Activated CD8-positive, alpha-beta memory T cell treated with anti-CD3 and anti-CD28 coated beads, Interleukin-2, amount 10 ng/mL, durations not matched to agents 7 days and 5 days (primary cell): Measurements from ENCODE around the gene PPIP5K2. TPM values are rescaled to one million over a fixed set of nuclear protein-coding genes. Genes with fewer than 3 reads are reported as not detected.

Source experiments
- ATAC-seq: fragments of 150-1000 bp; cut with Tn5 transposase; one replicate; pipeline ENCODE4 v1.10.0; 2021; ENCODE audit warnings: moderate library complexity
- CTCF ChIA-PET: fragments of 350-600 bp; sonication (Branson Sonifier 250); formaldehyde crosslinking; loops from one replicate; lab custom pipeline; 2021; ENCODE audit warnings: antibody characterized with exemption; lab: Charles Lee
- DNase-seq: peaks from one replicate; pipeline ENCODE4 v3.0.0-alpha.2; 2020
- H3K27ac Mint-ChIP-seq: one replicate; pipeline ENCODE4 v1.8.0; 2021; ENCODE audit warnings: mild to moderate bottlenecking, mixed read lengths
- H3K27me3 Mint-ChIP-seq: one replicate; pipeline ENCODE4 v1.8.0; 2021; ENCODE audit warnings: mixed read lengths
- H3K36me3 Mint-ChIP-seq: one replicate; pipeline ENCODE4 v1.8.0; 2021; ENCODE audit warnings: mild to moderate bottlenecking, mixed read lengths
- H3K4me1 Mint-ChIP-seq: one replicate; pipeline ENCODE4 v1.8.0; 2021; ENCODE audit warnings: mixed read lengths
- H3K4me3 Mint-ChIP-seq: one replicate; pipeline ENCODE4 v1.8.0; 2021; ENCODE audit warnings: mild to moderate bottlenecking, moderate library complexity, mixed read lengths
- H3K9me3 Mint-ChIP-seq: one replicate; pipeline ENCODE4 v1.8.0; 2022; ENCODE audit warnings: low read depth, mixed read lengths
- total RNA-seq, 2 experiments: library from RNA; stranded (reverse); gene quantifications; one replicate each; pipeline ENCODE4 v1.2.3, GENCODE V29; 2021

The PPIP5K2 gene
- total RNA-seq, 2 experiments from 2014 or later = 61.4 to 62.6 TPM

- Mint-ChIP-seq H3K4me1 (peaks cover 11% of the 10 kb centered on the region), H3K27me3 (peaks cover 68% of the 10 kb centered on the region), H3K9me3 (peaks cover 2% of the 10 kb centered on the region), H3K36me3 (no peaks in the 10 kb centered on the region), H3K4me3 (no peak overlapping the region), H3K27ac (no peak overlapping the region)
- DNase-seq (no peak), ATAC-seq (no peak)
- CTCF ChIA-PET = no interaction called here
Observed at GRCh38 chr5:103244398-103244797, 124.3 kb downstream of the PPIP5K2 start.

- CTCF ChIA-PET = no interaction called here
- Mint-ChIP-seq H3K27ac (no peak overlapping the region), H3K4me1 (peaks cover 11% of the 10 kb centered on the region), H3K4me3 (no peak overlapping the region), H3K9me3 (no peaks in the 10 kb centered on the region), H3K36me3 (no peaks in the 10 kb centered on the region), H3K27me3 (peaks cover 68% of the 10 kb centered on the region)
- no peak for DNase-seq
- ATAC-seq = no peak
Observed at GRCh38 chr5:103245761-103246160, 125.7 kb downstream of the PPIP5K2 start.

- no peak overlapping the region for H3K4me3 Mint-ChIP-seq
- CTCF ChIA-PET = no interaction called here
- H3K4me1 Mint-ChIP-seq = peaks cover 11% of the 10 kb centered on the region
- no peak overlapping the region for H3K27ac Mint-ChIP-seq
- H3K36me3 Mint-ChIP-seq = no peaks in the 10 kb centered on the region
- ATAC-seq (no peak), DNase-seq (no peak)
- peaks cover 74% of the 10 kb centered on the region for H3K27me3 Mint-ChIP-seq
- no peaks in the 10 kb centered on the region for H3K9me3 Mint-ChIP-seq
Observed at GRCh38 chr5:103247118-103247517, 127.0 kb downstream of the PPIP5K2 start.

DNA sequence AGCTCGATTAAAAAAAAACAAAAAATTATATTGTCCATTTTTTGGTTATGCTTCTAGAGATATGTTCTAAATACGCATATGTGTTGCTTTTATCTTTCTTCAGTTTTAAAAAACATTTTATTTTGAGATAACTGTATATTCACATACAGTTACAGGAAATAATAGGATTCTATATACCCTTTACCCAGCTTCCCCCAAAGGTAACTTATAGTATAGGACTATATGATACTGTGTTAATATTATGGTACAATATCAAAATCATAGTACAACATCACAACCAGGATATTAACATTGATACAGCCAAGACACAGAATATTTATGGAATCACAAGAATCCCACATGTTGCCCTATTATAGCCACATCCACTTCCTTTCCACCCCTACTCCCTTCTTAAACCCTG is 129.0 kb downstream of the PPIP5K2 start:
- peaks cover 74% of the 10 kb centered on the region for H3K27me3 Mint-ChIP-seq
- no peak for ATAC-seq
- CTCF ChIA-PET = no interaction called here
- H3K36me3 Mint-ChIP-seq = no peaks in the 10 kb centered on the region
- no peak for DNase-seq
- no peaks in the 10 kb centered on the region for H3K9me3 Mint-ChIP-seq
- no peak overlapping the region for H3K27ac Mint-ChIP-seq
- peaks cover 11% of the 10 kb centered on the region for H3K4me1 Mint-ChIP-seq
- H3K4me3 Mint-ChIP-seq = no peak overlapping the region

DNA sequence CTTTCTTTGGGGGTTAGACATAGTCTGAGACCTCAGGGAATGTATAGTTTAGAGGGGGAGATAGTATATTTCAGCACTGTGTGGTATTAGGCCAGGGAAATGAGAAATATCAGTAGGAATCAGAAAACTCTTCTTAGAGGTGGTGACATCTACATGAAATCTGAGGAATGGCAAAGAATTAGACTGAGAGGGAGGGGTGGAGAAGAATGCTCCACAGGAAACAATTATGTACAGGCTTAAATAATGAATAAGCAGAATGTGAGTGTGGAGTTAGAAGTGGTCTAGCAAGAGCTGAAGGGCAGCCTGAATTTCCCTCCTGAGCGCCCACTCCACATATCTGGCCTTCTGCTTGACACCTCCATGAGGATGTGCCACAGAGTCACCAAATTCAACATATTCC is 134.8 kb downstream of the PPIP5K2 start:
- CTCF ChIA-PET = no interaction called here
- H3K27ac Mint-ChIP-seq = no peak overlapping the region

DNA sequence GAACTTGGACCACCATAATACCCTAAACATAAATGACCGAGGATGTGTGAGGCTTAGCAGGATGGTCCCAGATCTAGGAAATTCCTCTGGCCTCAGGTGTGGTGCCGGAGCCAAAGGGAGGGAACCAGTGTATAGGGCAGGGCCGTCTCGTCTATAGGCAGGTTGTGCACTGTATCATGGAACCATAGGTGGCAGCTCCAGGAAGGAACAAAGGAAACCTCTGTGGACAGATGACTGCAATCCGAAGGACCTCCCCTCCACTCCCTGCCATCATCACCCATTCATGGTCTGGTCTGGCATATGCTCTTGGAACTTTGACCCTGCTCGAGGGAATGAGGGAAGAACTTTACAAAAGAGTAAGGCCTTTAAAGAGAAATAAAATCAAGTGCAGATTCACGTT is 135.6 kb downstream of the PPIP5K2 start:
- CTCF ChIA-PET = interaction anchor here (2.4 kb wide), 1 partner anchor 219 kb away, joined by 7 read pairs; no protein-coding TSS in a partner anchor
- DNase-seq = no peak
- Mint-ChIP-seq H3K27ac (no peak overlapping the region), H3K27me3 (peaks cover 30% of the 10 kb centered on the region), H3K4me3 (no peak overlapping the region), H3K9me3 (no peaks in the 10 kb centered on the region), H3K4me1 (peaks cover 11% of the 10 kb centered on the region), H3K36me3 (no peaks in the 10 kb centered on the region)
- no peak for ATAC-seq

More for the DNA sequence above, 134.8 kb downstream of the PPIP5K2 start:
- no peak overlapping the region for H3K4me3 Mint-ChIP-seq
- no peaks in the 10 kb centered on the region for H3K9me3 Mint-ChIP-seq
- peaks cover 31% of the 10 kb centered on the region for H3K27me3 Mint-ChIP-seq
- peaks cover 6% of the 10 kb centered on the region for H3K4me1 Mint-ChIP-seq
- DNase-seq (no peak), ATAC-seq (no peak)
- no peaks in the 10 kb centered on the region for H3K36me3 Mint-ChIP-seq

DNA sequence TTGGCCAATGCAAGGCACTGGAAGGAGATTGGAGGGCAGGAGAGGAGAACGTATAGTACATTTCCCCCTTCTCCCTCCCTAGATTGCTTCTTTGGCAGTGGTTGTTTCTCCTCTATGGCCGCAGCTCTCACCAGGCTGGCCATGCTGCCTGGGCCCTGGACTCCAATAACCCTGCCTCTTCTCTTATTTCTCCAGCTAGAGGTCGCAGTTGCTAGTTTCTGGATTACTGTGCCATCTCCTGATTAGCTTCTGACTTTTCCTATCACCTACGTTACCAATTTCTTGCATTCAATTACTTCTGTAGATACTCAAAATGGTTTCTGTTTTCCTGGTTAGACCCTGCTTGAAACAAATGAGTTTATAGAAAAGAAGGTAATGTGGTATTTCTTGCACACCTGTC is 136.1 kb downstream of the PPIP5K2 start:
- H3K27ac Mint-ChIP-seq = no peak overlapping the region
- no peaks in the 10 kb centered on the region for H3K36me3 Mint-ChIP-seq
- peaks cover 16% of the 10 kb centered on the region for H3K4me1 Mint-ChIP-seq
- no peak for DNase-seq
- no peaks in the 10 kb centered on the region for H3K9me3 Mint-ChIP-seq
- H3K27me3 Mint-ChIP-seq = peaks cover 30% of the 10 kb centered on the region
- H3K4me3 Mint-ChIP-seq = no peak overlapping the region
- CTCF ChIA-PET = interaction anchor here (1.4 to 2.4 kb wide), 3 partner anchors 23 to 219 kb away, joined by 3 to 7 read pairs (median 7); no protein-coding TSS in a partner anchor
- no peak for ATAC-seq

DNA sequence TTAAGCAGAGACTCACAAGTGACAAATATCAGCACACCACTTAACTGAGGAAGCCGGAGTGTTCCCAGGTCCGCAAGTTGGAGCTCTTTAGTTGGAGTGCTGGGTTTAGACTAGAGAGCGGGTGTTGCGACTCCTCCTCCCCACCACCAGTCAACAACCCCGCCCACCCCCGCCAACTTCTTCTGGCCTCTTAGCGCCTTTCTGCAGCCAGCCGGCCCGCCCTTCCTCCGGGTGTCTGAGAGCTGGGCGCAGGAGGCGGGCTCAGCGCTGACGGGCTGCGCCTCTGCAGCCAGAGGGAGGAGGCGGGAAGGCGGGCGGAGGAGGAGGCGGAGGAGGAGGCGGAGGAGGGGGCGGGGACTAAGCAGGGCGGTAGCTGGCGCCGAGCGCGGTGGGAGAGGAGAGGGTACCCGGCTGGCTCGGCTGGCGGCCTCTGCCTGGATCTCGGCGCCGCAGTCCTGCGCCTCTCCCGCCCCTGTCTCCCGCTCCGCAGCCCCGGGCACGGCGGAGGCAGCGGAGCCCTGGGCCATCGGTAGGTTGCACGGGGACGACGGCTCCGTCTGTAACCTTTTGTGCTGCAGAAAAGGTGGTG is 138.4 kb downstream of the PPIP5K2 start, which contains the start of gene MACIR:
MACIR (plus strand) TSS at position 396 of the 589 bp plus-strand sequence. CDS start 17,157 bp downstream, outside the sequence.
- Mint-ChIP-seq H3K36me3 (no peaks in the 10 kb centered on the region), H3K9me3 (no peaks in the 10 kb centered on the region), H3K27me3 (peaks cover 14% of the 10 kb centered on the region), H3K4me3 (peak within 1 kb of the TSS; percentile 82), H3K4me1 (peaks cover 26% of the 10 kb centered on the region), H3K27ac (peak within 1 kb of the TSS; percentile 78)
- ATAC-seq (peak; percentile 96), DNase-seq (peak; percentile 98)
- CTCF ChIA-PET = interaction anchor here (0.8 to 2.1 kb wide), 13 partner anchors 10 to 217 kb away, joined by 3 to 7 read pairs (median 4); no protein-coding TSS in a partner anchor

DNA sequence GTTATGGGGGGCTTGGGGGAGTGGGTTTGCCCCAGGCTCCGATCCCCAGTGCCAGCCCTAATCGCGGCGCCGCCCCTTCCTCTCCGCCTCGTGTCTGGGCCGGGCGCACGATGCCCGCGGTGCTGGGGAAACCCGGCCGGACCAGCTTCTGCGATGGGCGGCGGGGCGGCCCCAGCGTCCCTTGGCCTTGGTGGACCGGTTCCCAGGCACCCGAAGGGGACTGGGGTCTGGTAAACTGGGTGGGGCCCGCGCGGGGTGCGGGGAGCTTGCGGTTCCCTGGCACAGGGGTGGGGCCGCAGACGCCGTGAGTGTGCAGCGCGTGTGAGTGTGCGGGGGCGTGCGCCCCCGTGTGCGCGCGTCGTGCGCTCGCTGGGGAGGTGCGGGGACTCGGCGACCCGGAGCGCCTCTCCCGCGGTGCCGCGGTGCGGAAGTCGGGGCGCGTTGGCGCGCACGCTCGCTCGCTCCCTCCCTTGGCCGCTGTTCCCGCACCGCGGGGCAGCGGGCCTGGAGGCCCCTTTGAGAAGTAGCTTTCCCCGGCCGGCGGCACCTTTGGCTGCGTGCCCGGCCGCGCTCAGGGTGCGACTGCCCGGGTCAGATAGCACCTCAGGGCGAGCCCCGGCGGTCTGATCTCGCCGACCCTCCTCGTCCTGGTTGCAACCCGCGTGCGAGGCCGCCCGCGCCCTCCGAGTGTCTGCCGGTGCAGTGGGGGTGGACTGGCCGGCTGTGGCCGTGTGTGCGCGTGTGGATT is 139.0 kb downstream of the PPIP5K2 start:
- CTCF ChIA-PET = interaction anchor here (0.7 to 2.1 kb wide), 14 partner anchors 10 to 322 kb away, joined by 3 to 7 read pairs (median 4); no protein-coding TSS in a partner anchor
- peak overlapping the region; percentile 66 for H3K27ac Mint-ChIP-seq
- peak overlapping the region; percentile 82 for H3K4me3 Mint-ChIP-seq
- DNase-seq (peak; percentile 71), ATAC-seq (peak; percentile 60)
- H3K27me3 Mint-ChIP-seq = peaks cover 10% of the 10 kb centered on the region
- no peaks in the 10 kb centered on the region for H3K9me3 Mint-ChIP-seq
- H3K36me3 Mint-ChIP-seq = no peaks in the 10 kb centered on the region
- H3K4me1 Mint-ChIP-seq = peaks cover 26% of the 10 kb centered on the region

GRCh38 chr5:103259705-103260355 is 139.7 kb downstream of the PPIP5K2 start:
- Mint-ChIP-seq H3K36me3 (no peaks in the 10 kb centered on the region), H3K4me1 (peaks cover 26% of the 10 kb centered on the region), H3K27me3 (peaks cover 9% of the 10 kb centered on the region), H3K9me3 (no peaks in the 10 kb centered on the region), H3K4me3 (peak overlapping the region; percentile 82), H3K27ac (peak overlapping the region; percentile 66)
- DNase-seq = peak; percentile 48
- CTCF ChIA-PET = interaction anchor here (0.7 to 2.1 kb wide), 6 partner anchors 9 to 322 kb away, joined by 3 to 7 read pairs (median 4); no protein-coding TSS in a partner anchor
- no peak for ATAC-seq

DNA sequence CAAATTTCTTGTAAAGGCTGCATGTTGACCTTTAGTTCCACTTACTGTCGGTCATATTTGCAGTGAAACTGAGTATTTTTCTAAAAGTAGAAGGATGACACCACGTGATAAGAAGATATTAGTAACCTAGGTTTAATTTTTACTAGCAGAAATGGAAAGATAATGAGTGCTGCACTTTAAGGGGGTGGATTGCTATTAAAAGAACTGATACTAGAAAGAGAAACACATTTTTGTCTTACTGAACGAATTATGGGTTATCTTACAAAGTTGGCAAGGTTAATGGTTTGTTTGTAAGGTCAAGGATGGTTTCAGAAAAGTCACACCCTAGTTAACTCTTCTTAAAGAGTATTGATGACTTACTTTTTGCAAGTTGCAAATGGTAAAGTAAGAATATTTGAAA is 140.8 kb downstream of the PPIP5K2 start:
- no peak for DNase-seq
- Mint-ChIP-seq H3K36me3 (no peaks in the 10 kb centered on the region), H3K9me3 (no peaks in the 10 kb centered on the region), H3K27ac (no peak overlapping the region), H3K4me3 (peak overlapping the region; percentile 4), H3K27me3 (peaks cover 9% of the 10 kb centered on the region), H3K4me1 (peaks cover 26% of the 10 kb centered on the region)
- no peak for ATAC-seq
- CTCF ChIA-PET = interaction anchor here (0.9 kb wide), 1 partner anchor 11 kb away, joined by 5 read pairs; no protein-coding TSS in a partner anchor
